ENCODE results near the gene TKFC. TPM values are rescaled to one million over a fixed set of nuclear protein-coding genes. Genes with fewer than 3 reads are reported as not detected.
A peak's percentile ranks its signal among the peaks of the same experiment; 100 is the strongest.

TKFC gene
- total RNA-seq, 4 donors from 2014 or later, result 16.0 to 24.5 (median 20.0) TPM

GRCh38 chr11:61364012-61364675 is 31.1 kb downstream of the TKFC start:
- ATAC-seq (ENCODE audit: low FRiP score) (no peak), DNase-seq (ENCODE audit: low spot score) (no peak)
- TF ChIP-seq CTCF (IDR thresholded peaks at IDR 0.05), result no peak

- no peak for TF ChIP-seq CTCF (IDR thresholded peaks at IDR 0.05)
- ATAC-seq (ENCODE audit: low FRiP score) (no peak), DNase-seq (ENCODE audit: low spot score) (no peak)
Observed at GRCh38 chr11:61367406-61367805, 34.4 kb downstream of the TKFC start.

GRCh38 chr11:61368646-61369045 is 35.6 kb downstream of the TKFC start:
- no peak for TF ChIP-seq CTCF (IDR thresholded peaks at IDR 0.05)
- ATAC-seq (ENCODE audit: low FRiP score) (no peak), DNase-seq (ENCODE audit: low spot score) (no peak)

- DNase-seq (ENCODE audit: low spot score) (no peak), ATAC-seq (ENCODE audit: low FRiP score) (peak; percentile 92)
- no peak for TF ChIP-seq CTCF (IDR thresholded peaks at IDR 0.05)
Observed at GRCh38 chr11:61369372-61370348, 36.6 kb downstream of the TKFC start.

- DNase-seq (ENCODE audit: low spot score) (no peak), ATAC-seq (ENCODE audit: low FRiP score) (no peak)
- TF ChIP-seq CTCF (IDR thresholded peaks at IDR 0.05), result no peak
Observed at GRCh38 chr11:61370349-61371005, 37.4 kb downstream of the TKFC start.

GRCh38 chr11:61372659-61373420 is 39.8 kb downstream of the TKFC start:
- DNase-seq (ENCODE audit: low spot score), result no peak
- no peak for ATAC-seq (ENCODE audit: low FRiP score)
- TF ChIP-seq CTCF (IDR thresholded peaks at IDR 0.05), result no peak
